ENCODE data around the gene ZNF429.
"Not testable (repeated sequence)": the region's sequence is repeated elsewhere in the genome, so short reads cannot be mapped to it uniquely, and the experiment has no call there.

The ZNF429 gene

GRCh38 chr19:21474671-21475181 lies 30.7 kb upstream of the ZNF429 start:
- DNase-seq (ENCODE audit: low read depth in 1 of 2, low spot score in 1 of 2), result peak in 1 of 2 experiments; percentile 7

DNA sequence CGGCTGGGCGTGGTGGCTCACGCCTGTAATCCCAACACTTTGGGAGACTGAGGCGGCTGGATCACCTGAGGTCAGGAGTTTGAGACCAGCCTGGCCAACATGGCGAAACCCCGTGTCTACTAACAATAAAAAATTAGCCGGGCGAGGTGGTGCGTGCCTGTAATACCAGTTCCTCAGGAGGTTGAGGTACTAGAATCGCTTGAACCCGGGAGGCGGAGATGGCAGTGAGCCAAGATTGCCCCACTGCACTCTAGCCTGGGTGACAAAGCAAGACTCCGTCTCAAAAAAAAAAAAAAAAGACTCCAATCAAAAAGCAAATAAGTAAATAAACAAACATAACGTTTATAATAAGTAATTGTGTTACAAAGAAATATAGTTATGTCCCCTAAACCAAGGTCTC lies 23.0 kb upstream of the ZNF429 start:
- not testable (repeated sequence) for H3K4me3 ChIP-seq (replicated peaks; ENCODE audit: insufficient read depth, low read length); DNase-seq (ENCODE audit: low read depth in 1 of 2, low spot score in 1 of 2); H3K27me3 ChIP-seq (ENCODE audit: insufficient read depth, poor library complexity, severe bottlenecking); H3K27ac ChIP-seq (replicated peaks)

More at GRCh38 chr19:21474671-21475181, 30.7 kb upstream of the ZNF429 start:
- TF ChIP-seq GABPA (IDR thresholded peaks at IDR 0.05; ENCODE audit: low read depth), result no peak
- no peak for TF ChIP-seq SPI1 (IDR thresholded peaks at IDR 0.05; ENCODE audit: borderline replicate concordance, low read depth)
- no peak for TF ChIP-seq REST (IDR thresholded peaks at IDR 0.05; ENCODE audit: insufficient replicate concordance, low read depth)
- TF ChIP-seq POLR2AphosphoS5 (IDR thresholded peaks at IDR 0.05; ENCODE audit: low read depth), result no peak
- TF ChIP-seq, protein P1, sequence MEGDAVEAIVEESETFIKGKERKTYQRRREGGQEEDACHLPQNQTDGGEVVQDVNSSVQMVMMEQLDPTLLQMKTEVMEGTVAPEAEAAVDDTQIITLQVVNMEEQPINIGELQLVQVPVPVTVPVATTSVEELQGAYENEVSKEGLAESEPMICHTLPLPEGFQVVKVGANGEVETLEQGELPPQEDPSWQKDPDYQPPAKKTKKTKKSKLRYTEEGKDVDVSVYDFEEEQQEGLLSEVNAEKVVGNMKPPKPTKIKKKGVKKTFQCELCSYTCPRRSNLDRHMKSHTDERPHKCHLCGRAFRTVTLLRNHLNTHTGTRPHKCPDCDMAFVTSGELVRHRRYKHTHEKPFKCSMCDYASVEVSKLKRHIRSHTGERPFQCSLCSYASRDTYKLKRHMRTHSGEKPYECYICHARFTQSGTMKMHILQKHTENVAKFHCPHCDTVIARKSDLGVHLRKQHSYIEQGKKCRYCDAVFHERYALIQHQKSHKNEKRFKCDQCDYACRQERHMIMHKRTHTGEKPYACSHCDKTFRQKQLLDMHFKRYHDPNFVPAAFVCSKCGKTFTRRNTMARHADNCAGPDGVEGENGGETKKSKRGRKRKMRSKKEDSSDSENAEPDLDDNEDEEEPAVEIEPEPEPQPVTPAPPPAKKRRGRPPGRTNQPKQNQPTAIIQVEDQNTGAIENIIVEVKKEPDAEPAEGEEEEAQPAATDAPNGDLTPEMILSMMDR (IDR thresholded peaks at IDR 0.05; ENCODE audit: insufficient read depth, low read length), result no peak
- Histone ChIP-seq H3K4me3 (replicated peaks; ENCODE audit: insufficient read depth, low read length) (no peak overlapping the region), H3K27ac (replicated peaks) (no peak overlapping the region), H3K27me3 (ENCODE audit: insufficient read depth, poor library complexity, severe bottlenecking) (no peaks in the 10 kb centered on the region)

DNA sequence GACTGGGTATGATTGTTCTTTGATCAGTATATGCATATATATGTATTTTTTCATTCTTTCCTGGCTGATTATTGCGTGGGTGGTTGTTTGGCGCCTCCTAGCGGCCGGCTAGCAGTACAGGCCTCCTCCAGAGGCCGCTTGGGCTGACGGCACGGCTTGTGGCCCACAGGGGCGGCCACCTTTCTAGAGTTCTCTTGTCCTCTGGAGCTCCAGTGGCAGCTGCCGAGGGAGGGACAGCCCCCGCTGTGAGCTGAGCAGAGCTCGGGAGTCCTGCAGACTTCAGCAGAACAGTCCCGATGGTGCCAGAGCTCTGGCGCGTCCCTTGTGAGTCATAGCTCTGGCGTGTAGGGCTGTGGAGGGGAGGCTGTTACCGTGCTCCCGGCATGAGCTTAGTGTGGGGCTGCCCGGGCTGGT lies 22.5 kb upstream of the ZNF429 start:
- Histone ChIP-seq H3K27ac (replicated peaks) (no peak overlapping the region), H3K27me3 (ENCODE audit: insufficient read depth, poor library complexity, severe bottlenecking) (no peaks in the 10 kb centered on the region), H3K4me3 (replicated peaks; ENCODE audit: insufficient read depth, low read length) (peak overlapping the region; percentile 34)
- peak in 1 of 2 experiments; percentile 67 for DNase-seq (ENCODE audit: low read depth in 1 of 2, low spot score in 1 of 2)
- TF ChIP-seq GABPA (IDR thresholded peaks at IDR 0.05; ENCODE audit: low read depth), result no peak
- TF ChIP-seq, protein P1 (IDR thresholded peaks at IDR 0.05; ENCODE audit: insufficient read depth, low read length), result peak; percentile 55

GRCh38 chr19:21483589-21484170 lies 21.7 kb upstream of the ZNF429 start:
- H3K27ac ChIP-seq (replicated peaks), result no peak overlapping the region
- H3K27me3 ChIP-seq (ENCODE audit: insufficient read depth, poor library complexity, severe bottlenecking), result no peaks in the 10 kb centered on the region
- H3K4me3 ChIP-seq (replicated peaks; ENCODE audit: insufficient read depth, low read length), result peak overlapping the region; percentile 34
- DNase-seq (ENCODE audit: low read depth in 1 of 2, low spot score in 1 of 2), result peak; percentile 27 to 65
- TF ChIP-seq GABPA (IDR thresholded peaks at IDR 0.05; ENCODE audit: low read depth) (no peak), REST (IDR thresholded peaks at IDR 0.05; ENCODE audit: insufficient replicate concordance, low read depth) (no peak), SPI1 (IDR thresholded peaks at IDR 0.05; ENCODE audit: borderline replicate concordance, low read depth) (no peak), POLR2AphosphoS5 (IDR thresholded peaks at IDR 0.05; ENCODE audit: low read depth) (no peak)
- TF ChIP-seq, protein P1 (IDR thresholded peaks at IDR 0.05; ENCODE audit: insufficient read depth, low read length), result peak; percentile 70
